MM.1S (cell line): Measurements from ENCODE around the gene PAK2.
"Not testable (repeated sequence)": the region's sequence is repeated elsewhere in the genome, so short reads cannot be mapped to it uniquely, and the experiment has no call there.

Experiments
- CTCF ChIP-seq: fragments of 300-600 bp; sonication (generic); IDR thresholded peaks from 2 replicates; pipeline ENCODE4 v1.5.1; 2016; ENCODE audit warnings: antibody characterized with exemption, low read length, mixed read lengths
- EZH2 ChIP-seq: fragments of 300-600 bp; sonication (generic); optimal IDR thresholded peaks from 2 replicates; pipeline ENCODE3; 2017; ENCODE audit warnings: low read depth, mild to moderate bottlenecking, antibody characterized with exemption, low read length, mixed read lengths

- TF ChIP-seq CTCF, EZH2: not testable (repeated sequence)
Observed at GRCh38 chr3:196836626-196837025, 97.0 kb downstream of the PAK2 start.
